HepG2 (cell line): ENCODE data around the gene PRKCB. TPM values are rescaled to one million over a fixed set of nuclear protein-coding genes. Genes with fewer than 3 reads are reported as not detected.
A peak's percentile ranks its signal among the peaks of the same experiment; 100 is the strongest.

Experiments used
- ATAC-seq: fragments of 200-7000 bp; cut with Tn5 transposase; 3 replicates; pipeline ENCODE4 v1.9.1; 2020; ENCODE audit warnings: mild to moderate bottlenecking, moderate library complexity
- BruUV-seq: library from RNA; stranded (reverse); fragments of 400-500 nt; replicated peaks from 2 replicates; lab custom pipeline; 2021; lab: Mats Ljungman, UMichigan
- CTCF ChIA-PET: fragments of 300-600 bp; formaldehyde crosslinking; extraction: SDS; loops from one replicate; lab custom pipeline; 2021; ENCODE audit warnings: low total read pairs, inconsistent platforms, low intra/inter-chr PET ratio; lab: Yijun Ruan, JAX
- POLR2A ChIA-PET: fragments of 350-600 bp; sonication (Branson Sonifier 250); formaldehyde crosslinking; loops from one replicate; lab custom pipeline; 2020; ENCODE audit warnings: antibody characterized with exemption, inconsistent platforms; lab: Yijun Ruan, JAX
- DNase-seq: peaks from one replicate; pipeline ENCODE4 v3.0.0-alpha.2; 2015; ENCODE audit warnings: low spot score
- FAIRE-seq: peaks from 3 replicates; lab custom pipeline; 2011; peaks lifted over from hg19 to GRCh38; lab: Jason Lieb, UNC
- H2AFZ ChIP-seq: one replicate; pipeline ENCODE4 v1.6.1; 2011; ENCODE audit warnings: low read length, inconsistent platforms
- H3K27ac ChIP-seq: fragments of 300-600 bp; 3 replicates; pipeline ENCODE4 v1.8.0; 2011; ENCODE audit warnings: mixed run types, mild to moderate bottlenecking, mixed read lengths, low read length, inconsistent platforms; ENCODE audit not compliant: insufficient read depth; ENCODE audit errors: extremely low read length
- H3K27me3 ChIP-seq, 2 experiments: fragments of 200-600 bp in 1 of 2; 2 replicates in 1 of 2; 3 replicates in 1 of 2; pipeline versions ENCODE4 v1.6.0 to v1.8.0; 2011; ENCODE audit warnings: low read length in 2 of 2, mild to moderate bottlenecking in 2 of 2, moderate library complexity in 2 of 2, inconsistent platforms in 1 of 2; ENCODE audit not compliant: insufficient read depth in 2 of 2, control insufficient read depth in 1 of 2
- H3K36me3 ChIP-seq, 2 experiments: fragments of 200-600 bp in 1 of 2; replicated peaks in 1 of 2; 2 replicates in 1 of 2; 3 replicates in 1 of 2; pipeline versions ENCODE4 v1.5.1 to v1.8.0; 2011; ENCODE audit warnings: low read length in 2 of 2, inconsistent platforms in 1 of 2; ENCODE audit not compliant: insufficient read depth in 2 of 2, control insufficient read depth in 1 of 2
- H3K4me1 ChIP-seq: 2 replicates; pipeline ENCODE4 v1.5.1; 2012; ENCODE audit warnings: low read length, inconsistent platforms; ENCODE audit not compliant: insufficient read depth
- H3K4me2 ChIP-seq: 2 replicates; pipeline ENCODE4 v1.6.0; 2011; ENCODE audit warnings: low read depth, low read length, inconsistent platforms
- H3K4me3 ChIP-seq, 3 experiments: fragments of 200-600 bp in 1 of 3; sonication (generic), shearing (Covaris generic) in 1 of 3; replicated peaks in 1 of 3; 2 replicates each; pipeline ENCODE4 v1.5.1; 2011 to 2016; ENCODE audit warnings: low read length in 3 of 3, inconsistent platforms in 2 of 3, low read depth in 2 of 3, mild to moderate bottlenecking in 2 of 3, control low read depth in 1 of 3, mixed read lengths in 1 of 3; ENCODE audit not compliant: insufficient read depth in 1 of 3
- H3K79me2 ChIP-seq: one replicate; pipeline ENCODE4 v1.6.1; 2011; ENCODE audit warnings: low read length, inconsistent platforms; ENCODE audit not compliant: insufficient read depth
- H3K9ac ChIP-seq: 2 replicates; pipeline ENCODE4 v1.6.0; 2011; ENCODE audit warnings: mild to moderate bottlenecking, low read depth, low read length, inconsistent platforms; ENCODE audit not compliant: insufficient read depth
- H3K9me3 ChIP-seq: 2 replicates; pipeline ENCODE4 v1.5.1; 2012; ENCODE audit warnings: mild to moderate bottlenecking, low read length
- H4K20me1 ChIP-seq: 2 replicates; pipeline ENCODE4 v1.6.0; 2011; ENCODE audit warnings: inconsistent platforms, mild to moderate bottlenecking, low read length, moderate library complexity; ENCODE audit not compliant: insufficient read depth
- IKZF1 ChIP-seq: fragments of 450-650 bp; IDR thresholded peaks from 2 replicates; pipeline ENCODE4 v1.7.1; 2016
- SMARCE1 ChIP-seq: fragments of 450-650 bp; IDR thresholded peaks from 2 replicates; pipeline ENCODE4 v1.6.1; 2017; ENCODE audit warnings: borderline replicate concordance
- SRSF4 ChIP-seq: fragments of 200-400 bp; formaldehyde crosslinking; IDR thresholded peaks from one replicate; pipeline ENCODE4 v1.6.1; 2018; ENCODE audit warnings: mild to moderate bottlenecking, low read depth, low read length, moderate library complexity; ENCODE audit not compliant: poor library complexity, severe bottlenecking
- SRSF9 ChIP-seq: fragments of 200-400 bp; formaldehyde crosslinking; IDR thresholded peaks from 2 replicates; pipeline ENCODE4 v1.6.1; 2018; ENCODE audit warnings: borderline replicate concordance, mild to moderate bottlenecking, low read depth, low read length; ENCODE audit not compliant: insufficient read depth, poor library complexity, severe bottlenecking
- in situ Hi-C: cut with HindIII; loops from 2 replicates; pipeline ENCODE4 v1.10.0; 2017; ENCODE audit warnings: low pct_unique_long_range_greater_than_20kb; ENCODE audit not compliant: extremely low pct_ligation_motif_present
- intact Hi-C: fragments of 100-400 bp; cut with micrococcal nuclease; formaldehyde crosslinking; loops from one replicate; pipeline ENCODE4 v1.10.0; 2022; ENCODE audit not compliant: unreplicated experiment
- polyA plus RNA-seq, 8 experiments: library from polyadenylated mRNA; depleted of rRNA in 3 of 8; stranded (reverse) in 7 of 8; unstranded in 1 of 8; fragments of >200 nt; fragmentation: Illumina TruSeq in 4 of 8; extraction: Trizol in 4 of 8; gene quantifications; 2 replicates each; pipeline versions ENCODE4 v1.2.1 to v1.2.3, GENCODE V29; 2011 to 2016; ENCODE audit warnings: low read depth in 4 of 8, missing spikeins in 1 of 8, mixed read lengths in 1 of 8; ENCODE audit not compliant: insufficient read depth in 1 of 8
- total RNA-seq, 5 experiments: library from RNA; depleted of rRNA; stranded (reverse); fragments of >200 nt; fragmentation: Illumina TruSeq; extraction: Trizol; gene quantifications; 2 replicates each; pipeline ENCODE4 v1.2.3, GENCODE V29; 2016; ENCODE audit warnings: low read depth in 1 of 5
- TF ChIP-seq, protein P1 (sequence below): sonication (generic); formaldehyde crosslinking; IDR thresholded peaks from 2 replicates; pipeline ENCODE4 v1.4.0; 2020; ENCODE audit warnings: missing genetic modification reagents, borderline replicate concordance

Gene PRKCB
- total and polyA plus RNA-seq, 2 of the 13 experiments (the other 11 are each of a cell fraction or from before 2014, with no cell fraction given) = 0.01 TPM; not detected in 1

GRCh38 chr16:24214992-24215391, 379.2 kb downstream of the PRKCB start (continued):
- TF ChIP-seq, protein P1, sequence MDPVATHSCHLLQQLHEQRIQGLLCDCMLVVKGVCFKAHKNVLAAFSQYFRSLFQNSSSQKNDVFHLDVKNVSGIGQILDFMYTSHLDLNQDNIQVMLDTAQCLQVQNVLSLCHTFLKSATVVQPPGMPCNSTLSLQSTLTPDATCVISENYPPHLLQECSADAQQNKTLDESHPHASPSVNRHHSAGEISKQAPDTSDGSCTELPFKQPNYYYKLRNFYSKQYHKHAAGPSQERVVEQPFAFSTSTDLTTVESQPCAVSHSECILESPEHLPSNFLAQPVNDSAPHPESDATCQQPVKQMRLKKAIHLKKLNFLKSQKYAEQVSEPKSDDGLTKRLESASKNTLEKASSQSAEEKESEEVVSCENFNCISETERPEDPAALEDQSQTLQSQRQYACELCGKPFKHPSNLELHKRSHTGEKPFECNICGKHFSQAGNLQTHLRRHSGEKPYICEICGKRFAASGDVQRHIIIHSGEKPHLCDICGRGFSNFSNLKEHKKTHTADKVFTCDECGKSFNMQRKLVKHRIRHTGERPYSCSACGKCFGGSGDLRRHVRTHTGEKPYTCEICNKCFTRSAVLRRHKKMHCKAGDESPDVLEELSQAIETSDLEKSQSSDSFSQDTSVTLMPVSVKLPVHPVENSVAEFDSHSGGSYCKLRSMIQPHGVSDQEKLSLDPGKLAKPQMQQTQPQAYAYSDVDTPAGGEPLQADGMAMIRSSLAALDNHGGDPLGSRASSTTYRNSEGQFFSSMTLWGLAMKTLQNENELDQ (CRISPR knock-in tag) = no peak
- TF ChIP-seq IKZF1 (no peak), SMARCE1 (no peak)
- TF ChIP-seq, all 625 proteins: peak for 0

GRCh38 chr16:24216961-24217360, 381.2 kb downstream of the PRKCB start:
- H3K4me2 ChIP-seq = no peak overlapping the region
- no peaks in the 10 kb centered on the region for H3K4me1 ChIP-seq
- peaks cover 0 to 14% of the 10 kb centered on the region in 2 experiments; a peak in 3 of 5 replicates for H3K27me3 ChIP-seq
- DNase-seq (no peak), ATAC-seq (no peak), FAIRE-seq (no peak)
- CTCF ChIA-PET = no interaction called here
- TF ChIP-seq SRSF9 (peak; percentile 71), SRSF4 (no peak)
- intact Hi-C loops (no loop called here), in situ Hi-C loops (no loop called here)
- no peaks in the 10 kb centered on the region for H4K20me1 ChIP-seq
- POLR2A ChIA-PET = no interaction called here
- H3K9me3 ChIP-seq = no peaks in the 10 kb centered on the region
- no TSS peak for BruUV-seq
- no peak overlapping the region for H3K4me3 ChIP-seq
- no peaks in the 10 kb centered on the region for H3K36me3 ChIP-seq
- H2AFZ ChIP-seq = no peak overlapping the region
- no peak overlapping the region for H3K9ac ChIP-seq
- H3K27ac ChIP-seq = no peak overlapping the region
- no peaks in the 10 kb centered on the region for H3K79me2 ChIP-seq
